GM18868 (cell line): ENCODE results near the gene SH3PXD2A.

Experiments used
- ATAC-seq: cut with Tn5 transposase; IDR thresholded peaks from one replicate; pipeline ENCODE4 v1.9.1; 2021; ENCODE audit warnings: mild to moderate bottlenecking, moderate library complexity; ENCODE audit not compliant: unreplicated experiment

The SH3PXD2A gene

DNA sequence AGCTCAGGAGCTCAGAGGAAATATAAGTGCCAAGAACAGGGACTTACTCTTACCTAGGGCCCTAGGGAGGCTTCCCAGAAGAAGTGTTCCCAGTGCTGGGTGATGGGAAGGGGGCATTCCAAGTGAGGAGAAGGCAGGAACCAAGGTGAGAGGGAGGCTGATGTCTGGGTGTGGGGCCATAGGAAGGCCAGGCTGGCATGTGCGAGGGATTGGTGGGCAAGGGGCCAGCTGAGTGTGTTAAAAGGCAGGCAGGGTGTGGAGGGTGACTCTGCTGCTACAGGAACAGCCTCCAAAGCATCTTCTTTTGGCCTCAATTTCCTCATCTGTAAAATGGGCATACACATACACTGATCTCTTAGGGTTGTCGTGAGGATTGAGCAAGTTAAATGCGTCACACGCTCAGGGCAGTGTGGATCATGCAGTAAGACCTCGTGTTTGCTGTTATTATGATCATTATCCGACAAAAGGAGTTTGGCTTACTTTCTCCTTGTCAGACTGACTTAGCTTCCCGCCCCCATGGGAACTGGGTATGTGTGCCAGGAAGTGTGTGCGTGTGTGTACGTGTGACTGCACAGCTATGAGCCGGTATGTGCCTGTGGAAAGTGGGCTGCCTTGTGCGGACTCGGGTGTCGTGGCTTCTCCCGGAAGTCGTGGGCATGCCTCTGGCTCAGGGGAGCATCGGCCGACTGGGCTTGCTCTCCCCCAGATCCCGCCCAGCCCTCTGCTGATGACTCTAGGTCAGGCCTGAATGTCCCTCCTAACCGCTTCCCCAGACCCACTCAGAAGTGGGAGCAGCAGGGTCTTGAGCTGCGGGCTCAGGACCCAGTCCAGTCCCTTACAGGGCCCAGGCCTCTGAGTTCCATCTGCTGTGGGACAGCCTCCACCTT lies 302.3 kb downstream of the SH3PXD2A start:
- no peak for ATAC-seq

DNA sequence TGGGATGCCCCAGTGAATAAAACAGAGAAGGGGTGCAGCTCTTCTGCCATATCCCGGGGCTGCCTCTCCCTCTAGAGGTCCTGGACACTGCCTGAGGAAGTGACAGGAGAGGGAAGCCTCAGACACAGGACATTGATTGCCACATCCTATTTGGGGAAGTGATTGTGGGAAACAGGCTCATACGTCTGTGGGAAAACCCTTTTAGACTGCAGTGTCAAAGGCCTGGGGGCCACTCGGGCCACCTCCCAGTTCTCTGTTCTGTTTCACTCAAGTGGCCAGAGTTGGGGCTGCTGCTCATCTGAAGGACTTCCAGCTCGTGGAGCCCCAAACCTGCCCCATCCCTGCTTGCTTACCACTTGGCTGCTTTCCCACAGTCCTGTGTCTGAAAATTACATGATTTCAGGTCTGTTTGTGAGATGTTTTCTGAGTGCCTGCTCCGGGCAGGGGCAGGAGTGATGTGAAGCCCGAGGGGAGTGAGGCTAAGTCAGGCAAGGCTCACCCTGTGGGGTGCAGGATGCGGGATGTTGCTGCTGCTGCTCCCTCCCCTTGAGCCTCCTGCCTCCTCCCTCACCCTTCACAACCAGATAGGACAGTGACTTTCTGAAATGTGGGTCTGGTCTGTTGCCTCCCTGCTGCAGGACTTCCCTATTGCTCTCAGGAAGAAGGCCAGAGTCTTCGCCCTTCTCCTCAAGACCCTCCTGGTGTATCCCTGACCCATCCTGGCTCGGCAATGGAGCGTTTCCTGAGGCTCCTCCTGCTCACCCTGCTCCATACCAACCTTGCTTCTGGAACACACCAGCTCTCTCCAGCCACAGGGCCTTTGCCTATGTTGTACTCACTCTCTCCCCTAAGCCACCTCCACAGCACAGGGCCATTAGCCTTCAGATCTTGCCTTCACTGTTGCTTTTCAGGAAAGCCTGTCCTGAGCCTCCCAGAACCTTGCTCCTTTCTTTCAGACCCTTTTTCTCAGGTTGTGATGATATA lies 303.5 kb downstream of the SH3PXD2A start:
- ATAC-seq: no peak

DNA sequence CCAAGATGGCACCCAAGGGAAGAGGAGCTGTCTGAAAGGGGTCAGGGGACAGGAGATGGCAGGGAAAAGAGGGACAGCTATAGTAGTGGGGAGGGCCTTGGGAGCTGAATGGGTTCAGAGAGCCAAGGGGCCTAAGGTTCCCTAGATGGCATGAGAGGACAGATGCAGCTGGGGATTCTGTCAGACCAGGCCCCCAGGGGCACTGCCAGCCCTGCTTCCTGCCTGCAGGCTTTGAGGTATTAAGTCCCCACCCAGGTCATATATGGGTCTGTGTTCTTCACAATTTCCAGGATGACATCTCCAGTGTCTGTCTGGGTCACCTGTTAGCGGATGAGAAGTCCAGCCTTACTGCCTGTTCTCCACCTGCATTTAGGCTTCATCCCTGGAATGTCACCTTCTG lies 305.1 kb downstream of the SH3PXD2A start:
- no peak for ATAC-seq

- ATAC-seq: no peak
These were observed 306.1 kb downstream of the SH3PXD2A start for GRCh38 chr10:103549349-103549685.

DNA sequence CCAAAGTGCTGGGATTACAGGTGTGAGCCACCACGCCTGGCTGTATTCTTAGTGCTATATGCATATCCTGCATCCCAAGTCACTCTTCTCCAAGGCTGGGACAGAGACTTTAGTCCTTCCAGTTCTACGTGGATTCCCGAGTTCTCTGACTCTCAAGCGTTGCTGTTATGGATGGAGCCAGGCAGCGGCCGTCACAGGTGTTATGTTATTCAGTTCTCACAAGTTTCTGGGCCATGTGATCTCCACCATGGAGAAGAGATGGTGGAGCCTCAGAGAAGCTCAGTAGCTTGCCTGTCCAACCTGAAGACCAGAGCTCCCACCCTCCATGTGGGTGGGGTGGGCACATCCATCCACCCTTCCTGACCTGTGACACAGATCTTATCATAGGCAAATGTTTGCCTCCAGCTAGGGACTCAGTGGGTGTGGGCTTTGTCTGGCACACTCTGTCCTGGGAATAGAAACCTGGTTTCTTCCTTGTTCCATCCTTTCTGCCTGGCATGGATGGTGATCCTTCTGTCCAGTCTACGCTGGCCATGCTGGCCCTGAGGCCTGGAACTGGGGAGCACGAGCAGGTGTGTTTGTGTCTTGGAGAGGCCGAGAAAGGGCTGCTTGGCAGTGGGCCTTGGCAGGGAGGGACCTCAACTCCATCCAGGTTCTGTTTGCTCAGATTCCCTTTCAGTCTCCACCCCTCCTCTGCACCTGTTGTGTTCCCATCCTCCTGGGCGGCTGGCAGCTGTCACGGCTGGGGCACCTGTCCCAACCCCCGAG lies 306.6 kb downstream of the SH3PXD2A start:
- no peak for ATAC-seq

DNA sequence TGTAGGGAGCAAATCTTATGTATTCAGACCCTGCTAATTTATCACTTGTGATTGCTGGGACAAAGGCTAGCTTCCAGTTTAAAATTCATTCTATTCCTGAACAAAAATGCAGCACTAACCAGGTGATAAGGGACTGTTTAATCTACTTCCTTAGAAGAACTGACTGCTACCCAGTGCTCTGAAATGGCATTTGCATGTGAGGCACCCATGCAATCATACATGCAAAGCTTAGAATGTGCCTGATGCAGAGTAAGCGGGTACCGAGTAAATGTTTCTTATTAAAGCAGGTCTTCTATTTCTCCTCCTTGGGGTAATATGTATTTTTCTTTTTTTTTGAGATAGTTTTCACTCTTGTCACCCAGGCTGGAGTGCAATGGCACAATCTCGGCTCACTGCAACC lies 307.4 kb downstream of the SH3PXD2A start:
- ATAC-seq: no peak

GRCh38 chr10:103547391-103547946 lies 307.9 kb downstream of the SH3PXD2A start:
- no peak for ATAC-seq

- no peak for ATAC-seq
These were observed 309.0 kb downstream of the SH3PXD2A start for GRCh38 chr10:103546401-103546800.

DNA sequence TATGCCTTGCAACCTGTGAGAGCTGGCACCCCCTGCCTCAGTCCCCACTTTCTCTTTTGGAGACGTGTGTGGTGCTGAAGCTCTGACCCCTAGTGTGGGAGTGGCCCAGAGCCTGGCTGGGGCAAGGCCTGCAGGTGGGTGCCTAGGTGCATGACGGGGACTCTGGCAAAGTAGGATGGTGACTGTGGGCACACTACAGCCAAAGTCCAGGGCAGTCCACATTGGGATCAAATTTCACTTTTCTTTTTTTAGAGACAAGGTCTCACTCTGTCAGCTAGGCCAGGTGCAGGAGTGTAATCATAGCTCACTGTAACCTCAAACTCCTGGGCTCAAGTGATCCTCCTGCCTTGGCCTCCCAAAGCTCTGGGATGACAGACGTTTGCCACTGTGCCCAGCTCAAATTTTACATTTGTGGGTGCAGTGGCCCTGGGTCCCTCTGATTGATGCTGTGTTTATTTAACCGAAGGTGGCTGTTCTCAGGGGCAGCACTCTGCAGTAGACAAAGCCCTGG lies 309.6 kb downstream of the SH3PXD2A start:
- no peak for ATAC-seq

DNA sequence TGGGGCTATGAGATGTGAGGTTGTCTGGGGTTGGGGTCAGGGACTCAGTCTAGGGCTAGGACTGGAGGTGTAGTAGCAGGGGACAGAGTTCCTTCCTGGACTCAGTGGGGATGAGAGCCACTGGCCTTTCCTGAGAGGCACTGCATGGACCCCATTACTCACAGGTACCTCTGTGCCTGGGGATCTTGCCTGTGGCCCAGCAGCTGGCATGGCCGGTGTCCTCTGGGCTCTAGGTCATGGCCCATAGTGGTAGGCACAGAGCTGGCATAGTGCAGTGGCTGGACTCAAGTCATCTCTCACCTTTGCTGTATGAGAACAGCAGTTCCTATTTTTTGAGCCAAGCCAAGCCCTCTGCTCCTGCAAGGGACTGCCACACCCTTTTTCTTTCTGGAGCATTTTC lies 310.0 kb downstream of the SH3PXD2A start:
- ATAC-seq: no peak

- ATAC-seq: no peak
These were observed 310.6 kb downstream of the SH3PXD2A start for GRCh38 chr10:103544657-103545310.
